ENCODE results near the gene SLC25A27.
A peak's percentile ranks its signal among the peaks of the same experiment; 100 is the strongest.

SLC25A27 gene

GRCh38 chr6:46651816-46652215 lies 959 bp upstream of the SLC25A27 start:
- peak in 1 of 2 experiments; percentile 4 for DNase-seq

GRCh38 chr6:46652232-46652602 lies 558 bp upstream of the SLC25A27 start:
- no peak for DNase-seq

- no peak for DNase-seq
Observed at GRCh38 chr6:46653439-46654195, 842 bp downstream of the SLC25A27 start.

DNA sequence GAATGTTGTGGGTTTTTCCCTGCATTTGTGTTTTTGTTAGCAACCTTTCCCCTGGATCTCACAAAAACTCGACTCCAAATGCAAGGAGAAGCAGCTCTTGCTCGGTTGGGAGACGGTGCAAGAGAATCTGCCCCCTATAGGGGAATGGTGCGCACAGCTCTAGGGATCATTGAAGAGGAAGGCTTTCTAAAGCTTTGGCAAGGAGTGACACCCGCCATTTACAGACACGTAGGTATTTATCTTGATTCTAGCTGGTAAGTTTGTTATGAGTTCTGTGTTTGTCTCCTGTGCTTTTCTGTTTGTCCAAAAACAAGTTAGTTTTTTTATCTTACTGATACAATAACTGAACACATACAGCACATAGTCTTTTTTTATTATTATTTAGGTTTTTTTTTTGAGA lies 3.0 kb downstream of the SLC25A27 start:
- peak; percentile 17 to 21 for DNase-seq

DNA sequence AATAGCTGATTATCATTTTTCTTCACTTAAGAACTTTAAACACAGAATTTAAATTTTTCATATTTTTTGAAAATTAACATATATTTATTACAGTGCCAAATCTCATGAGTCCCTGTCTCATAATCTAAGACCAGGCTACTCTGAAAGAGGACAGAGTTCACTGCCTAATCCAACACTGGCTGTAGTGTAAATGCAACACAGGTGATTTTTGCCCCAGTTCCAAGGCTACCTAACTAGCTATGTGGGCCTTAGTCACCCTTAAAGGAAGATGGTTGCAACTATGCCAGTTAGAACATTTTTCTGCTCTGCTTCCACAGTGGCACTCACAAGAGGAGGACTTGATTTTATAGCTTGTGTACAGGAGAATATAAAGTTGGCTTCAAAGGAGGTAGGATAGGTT lies 4.9 kb downstream of the SLC25A27 start:
- no peak for DNase-seq

GRCh38 chr6:46661483-46661882 lies 8.7 kb downstream of the SLC25A27 start:
- DNase-seq, result no peak

DNA sequence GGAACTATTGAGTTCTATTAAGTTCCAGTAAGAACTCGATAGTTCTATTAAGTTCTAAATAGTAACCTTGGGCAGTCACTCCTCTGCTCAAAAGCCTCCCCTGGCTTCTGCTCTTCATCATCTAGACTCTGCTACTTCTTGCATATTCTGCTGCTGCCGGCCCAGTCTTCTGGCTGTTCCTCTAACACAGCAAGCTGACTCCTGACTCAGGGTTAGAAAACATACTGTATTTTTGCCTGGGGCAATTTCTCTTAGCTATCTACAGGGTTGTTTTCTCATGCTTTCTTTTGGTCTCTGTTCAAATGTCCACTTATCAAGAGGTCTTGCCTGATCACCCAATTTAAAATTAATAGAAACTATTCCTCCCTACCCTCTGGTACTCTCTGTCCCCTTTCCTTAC lies 14.6 kb downstream of the SLC25A27 start:
- no peak for DNase-seq

DNA sequence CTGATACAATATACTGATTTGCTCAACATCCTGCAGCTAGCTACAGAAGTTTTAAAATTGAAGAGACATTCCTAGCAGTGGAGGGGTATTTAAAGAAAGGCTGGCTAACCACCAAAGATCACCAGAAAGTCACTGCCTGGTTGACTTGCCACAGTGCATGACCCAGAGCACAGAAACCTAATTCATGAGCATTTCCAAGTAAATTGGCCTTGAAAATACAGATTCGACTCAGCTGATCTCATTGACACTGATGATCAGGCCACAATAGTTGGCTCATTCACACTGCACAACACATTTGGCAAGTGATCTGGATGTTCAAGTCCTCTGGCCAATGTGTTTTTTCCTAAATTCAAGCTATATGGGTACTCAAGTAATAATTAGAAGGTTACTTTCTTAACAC lies 21.6 kb downstream of the SLC25A27 start:
- no peak for DNase-seq

DNA sequence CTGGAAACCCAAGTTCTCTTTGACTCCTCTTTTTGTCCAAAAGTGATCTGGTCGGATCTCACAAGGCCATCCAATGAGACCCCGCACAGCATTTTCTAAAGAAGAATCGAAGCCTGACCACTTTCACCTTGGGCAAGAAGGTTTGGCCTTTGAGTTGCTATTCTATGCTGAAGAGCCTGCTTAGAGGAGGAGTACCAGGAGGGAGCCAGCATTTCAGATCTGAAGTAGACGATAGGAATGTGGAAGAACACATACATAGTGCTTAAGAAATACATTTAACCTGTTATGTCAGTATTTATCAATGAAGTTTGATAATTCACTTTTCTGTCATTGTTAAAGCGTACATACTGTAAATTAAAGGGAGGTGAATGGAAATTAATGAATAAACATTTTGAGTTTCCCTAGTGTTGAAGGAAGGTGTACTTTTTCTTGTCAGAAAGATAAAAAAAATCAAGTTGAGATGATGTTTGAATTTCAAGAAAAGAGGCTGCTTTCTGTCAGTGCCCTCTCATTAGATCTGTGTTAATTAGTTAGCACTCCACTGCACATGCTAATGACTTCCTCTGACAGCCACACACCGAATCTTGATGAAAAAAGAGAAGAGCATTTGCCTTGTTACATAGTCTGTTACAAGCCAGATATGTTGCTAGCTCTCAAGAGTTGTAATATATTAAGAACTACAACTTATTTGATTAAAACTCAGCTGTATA lies 24.0 kb downstream of the SLC25A27 start:
- DNase-seq, result no peak

DNA sequence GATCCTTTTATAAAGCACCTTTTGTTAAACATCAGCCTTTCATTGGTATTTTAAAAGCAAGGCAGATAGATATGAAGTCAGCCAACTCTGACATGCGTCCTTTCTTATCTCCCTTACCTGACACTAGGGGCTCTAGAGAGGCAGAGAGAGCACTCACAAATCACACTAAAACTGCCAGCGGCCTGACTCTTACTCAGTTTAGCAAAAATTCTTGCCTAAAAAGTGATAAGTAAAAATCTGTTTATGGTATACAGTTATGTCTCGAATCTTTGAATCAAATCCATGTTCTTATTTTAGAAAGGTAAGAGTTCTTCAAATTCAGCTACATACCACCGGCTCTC lies 24.5 kb downstream of the SLC25A27 start:
- DNase-seq, result no peak

GRCh38 chr6:46684771-46685170 lies 32.0 kb downstream of the SLC25A27 start:
- DNase-seq, result no peak

DNA sequence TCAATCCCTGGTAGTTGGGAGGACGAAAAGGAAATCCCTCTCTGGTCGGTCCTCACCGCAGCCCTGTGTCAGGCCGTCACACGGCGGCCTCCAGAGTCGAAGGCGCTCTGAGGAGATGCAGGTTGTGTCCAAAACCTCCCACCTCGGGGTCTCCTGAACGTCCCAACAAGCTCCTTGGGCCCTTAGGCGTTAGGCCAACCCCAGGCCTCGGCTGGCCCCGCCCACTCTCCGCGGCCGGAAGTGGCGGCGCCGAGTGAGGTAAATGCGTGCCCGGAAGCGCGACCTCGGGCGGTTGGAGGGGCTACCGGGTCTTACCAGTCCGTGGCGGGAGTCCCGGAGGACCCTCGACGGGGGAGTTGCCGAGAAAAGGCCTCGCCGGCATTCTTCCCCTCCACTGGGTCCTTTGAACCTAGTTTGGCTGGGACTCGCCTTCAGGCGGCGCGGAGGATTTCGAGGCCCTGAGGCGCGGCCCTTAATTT lies 34.9 kb downstream of the SLC25A27 start, which contains the start of gene TDRD6:
Gene TDRD6, plus strand, starts transcription at position 267 of the 479 bp plus-strand sequence. CDS start 244 bp downstream, outside the sequence.
- no peak for DNase-seq

DNA sequence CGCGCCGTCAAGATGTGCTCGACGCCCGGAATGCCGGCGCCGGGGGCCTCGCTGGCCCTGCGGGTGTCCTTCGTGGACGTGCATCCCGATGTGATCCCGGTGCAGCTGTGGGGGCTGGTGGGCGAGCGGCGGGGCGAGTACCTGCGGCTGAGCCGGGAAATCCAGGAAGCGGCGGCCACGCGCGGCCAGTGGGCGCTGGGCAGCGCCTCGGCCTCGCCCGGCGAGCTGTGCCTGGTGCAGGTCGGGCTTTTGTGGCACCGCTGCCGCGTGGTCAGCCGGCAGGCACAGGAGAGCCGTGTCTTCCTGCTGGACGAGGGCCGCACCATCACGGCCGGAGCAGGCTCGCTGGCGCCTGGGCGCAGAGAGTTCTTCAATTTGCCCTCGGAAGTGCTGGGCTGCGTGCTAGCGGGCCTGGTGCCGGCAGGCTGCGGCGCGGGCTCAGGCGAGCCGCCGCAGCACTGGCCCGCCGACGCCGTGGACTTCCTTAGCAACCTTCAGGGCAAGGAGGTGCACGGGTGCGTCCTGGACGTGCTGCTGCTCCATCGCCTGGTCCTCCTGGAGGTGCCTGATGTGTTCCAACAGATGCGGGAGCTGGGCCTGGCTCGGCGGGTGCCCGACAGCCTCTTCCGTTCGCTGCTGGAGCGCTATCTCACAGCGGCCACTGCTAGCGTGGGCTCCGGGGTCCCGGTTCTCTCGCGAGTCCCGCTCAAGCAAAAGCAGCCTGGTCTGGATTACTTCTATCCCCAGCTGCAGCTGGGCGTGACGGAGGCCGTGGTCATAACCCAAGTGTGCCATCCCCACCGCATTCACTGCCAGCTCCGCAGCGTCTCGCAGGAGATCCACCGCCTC lies 35.6 kb downstream of the SLC25A27 start:
- no peak for DNase-seq

- no peak for DNase-seq
Observed at GRCh38 chr6:46688966-46689335, 36.2 kb downstream of the SLC25A27 start.

GRCh38 chr6:46689657-46690056 lies 36.9 kb downstream of the SLC25A27 start:
- no peak for DNase-seq

DNA sequence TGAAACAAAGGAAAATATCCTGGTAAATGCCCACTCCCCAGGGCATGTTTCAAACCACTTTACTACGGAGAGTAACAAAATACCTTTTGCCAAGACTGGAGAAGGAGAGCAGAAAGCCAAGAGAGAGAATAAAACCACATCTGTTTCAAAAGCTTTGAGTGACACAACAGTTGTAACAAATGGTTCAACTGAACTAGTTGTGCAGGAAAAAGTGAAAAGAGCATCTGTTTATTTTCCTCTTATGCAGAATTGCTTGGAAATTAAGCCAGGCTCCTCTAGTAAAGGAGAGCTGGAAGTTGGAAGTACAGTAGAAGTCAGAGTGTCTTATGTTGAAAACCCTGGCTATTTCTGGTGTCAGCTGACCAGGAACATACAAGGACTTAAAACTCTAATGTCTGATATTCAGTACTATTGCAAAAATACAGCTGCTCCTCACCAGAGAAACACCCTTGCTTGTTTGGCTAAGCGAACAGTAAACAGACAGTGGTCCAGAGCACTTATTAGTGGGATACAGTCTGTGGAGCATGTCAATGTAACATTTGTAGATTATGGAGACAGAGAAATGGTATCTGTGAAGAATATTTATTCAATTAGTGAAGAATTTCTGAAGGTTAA lies 37.5 kb downstream of the SLC25A27 start:
- DNase-seq, result no peak

DNA sequence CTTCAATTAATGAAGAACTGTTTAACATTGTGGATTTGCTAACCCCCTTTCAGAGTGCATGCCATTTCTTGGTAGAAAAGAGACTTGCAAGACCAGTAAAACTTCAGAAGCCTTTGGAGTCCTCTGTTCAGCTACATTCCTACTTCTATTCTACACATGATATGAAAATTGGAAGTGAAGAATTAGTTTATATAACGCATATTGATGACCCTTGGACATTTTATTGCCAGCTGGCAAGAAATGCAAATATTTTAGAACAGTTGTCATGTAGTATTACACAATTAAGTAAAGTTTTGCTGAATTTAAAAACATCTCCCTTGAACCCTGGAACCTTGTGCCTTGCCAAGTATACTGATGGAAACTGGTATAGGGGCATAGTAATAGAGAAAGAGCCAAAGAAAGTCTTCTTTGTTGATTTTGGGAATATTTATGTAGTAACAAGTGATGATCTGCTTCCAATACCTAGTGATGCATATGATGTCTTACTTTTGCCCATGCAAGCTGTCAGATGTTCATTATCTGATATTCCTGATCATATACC lies 38.2 kb downstream of the SLC25A27 start:
- DNase-seq, result no peak

- no peak for DNase-seq
Observed at GRCh38 chr6:46699970-46700369, 47.2 kb downstream of the SLC25A27 start.

DNA sequence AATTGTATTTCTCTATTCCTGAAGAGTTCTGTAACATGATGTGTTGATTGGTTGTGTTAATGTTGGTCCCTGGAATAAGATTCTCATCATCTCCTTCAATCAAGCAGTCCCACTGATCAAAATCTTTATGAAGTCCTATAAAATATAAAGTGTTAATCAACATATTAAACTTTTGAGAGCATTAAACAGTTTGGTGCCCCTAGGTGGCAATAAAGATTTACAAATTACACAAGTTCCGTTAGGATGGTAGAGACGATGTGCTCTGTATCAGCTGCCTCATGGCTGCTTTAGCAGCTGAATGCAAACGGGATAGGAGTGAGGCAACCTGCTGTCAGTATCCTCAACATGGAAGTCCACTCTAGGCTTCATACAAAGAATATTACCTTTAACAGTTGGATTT lies 51.8 kb downstream of the SLC25A27 start:
- peak; percentile 27 to 36 for DNase-seq

DNA sequence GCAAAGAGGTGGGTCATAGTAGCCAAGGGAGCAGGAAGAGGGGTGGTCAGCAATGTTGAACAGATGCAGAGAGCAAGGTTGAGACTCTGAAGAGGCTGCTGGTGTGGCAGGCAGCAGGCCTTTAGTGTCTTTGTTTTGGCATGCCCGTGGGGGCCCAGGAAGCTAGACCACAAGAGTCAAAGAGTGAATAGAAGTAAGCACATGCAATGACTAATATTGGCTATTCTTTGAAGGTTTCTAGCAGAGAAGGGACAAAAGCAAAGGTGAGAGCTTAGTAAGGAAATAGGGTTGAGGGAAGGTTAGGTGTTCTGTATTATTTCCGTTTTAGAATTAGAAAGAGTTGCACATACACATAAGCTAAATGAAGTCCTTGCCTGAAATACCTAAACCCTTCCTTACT lies 53.7 kb downstream of the SLC25A27 start:
- no peak for DNase-seq

GRCh38 chr6:46711491-46711890 lies 58.7 kb downstream of the SLC25A27 start:
- DNase-seq, result no peak

GRCh38 chr6:46715141-46715540 lies 62.4 kb downstream of the SLC25A27 start:
- no peak for DNase-seq

- DNase-seq, result peak in 1 of 2 experiments; percentile 3
Observed at GRCh38 chr6:46719099-46719498, 66.3 kb downstream of the SLC25A27 start.

Data from SHP77 (cell line).